ENCODE results near the gene TOR3A. TPM values are rescaled to one million over a fixed set of nuclear protein-coding genes. Genes with fewer than 3 reads are reported as not detected.
A peak's percentile ranks its signal among the peaks of the same experiment; 100 is the strongest.

Gene TOR3A
- total and polyA plus RNA-seq, 2 of the 8 experiments (the other 6 are each of a cell fraction or from before 2014, with no cell fraction given), result 15.3 to 21.4 TPM

DNA sequence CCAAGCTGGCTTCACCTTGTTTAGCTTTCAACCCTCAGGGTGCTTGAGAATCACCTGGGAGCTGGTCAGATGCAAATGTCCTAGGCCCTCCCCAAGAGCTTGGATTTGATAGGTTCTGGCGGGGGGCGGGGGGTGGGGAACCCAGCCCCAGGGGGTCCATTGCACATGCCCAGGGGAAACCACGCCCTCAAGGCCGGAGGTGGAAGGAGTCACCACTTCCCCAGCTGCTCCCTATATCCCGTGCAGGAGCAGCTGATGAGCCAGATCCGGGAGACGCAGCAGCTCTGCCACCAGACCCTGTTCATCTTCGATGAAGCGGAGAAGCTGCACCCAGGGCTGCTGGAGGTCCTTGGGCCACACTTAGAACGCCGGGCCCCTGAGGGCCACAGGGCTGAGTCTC lies 5.8 kb downstream of the TOR3A start:
- ChIA-PET CTCF (ENCODE audit: partially characterized antibody) (interaction anchor here (0.7 to 5.7 kb wide), 8 partner anchors 9 to 555 kb away, joined by 3 to 41 read pairs (median 4); no protein-coding TSS in a partner anchor), POLR2A (ENCODE audit: partially characterized antibody) (interaction anchor here (0.6 to 1.0 kb wide), 3 partner anchors 10 to 206 kb away, joined by 3 read pairs; partner anchors contain the start of gene SOAT1)
- no peaks in the 10 kb centered on the region for H3K27me3 ChIP-seq (replicated peaks in 1 of 4; ENCODE audit: control insufficient read depth in 3 of 4, extremely low read depth in 1 of 4, insufficient read depth in 3 of 4, low read length in 3 of 4)
- peak overlapping the region; percentile 73; the same call in 1 of the 2 replicates for H2BK5ac ChIP-seq (ENCODE audit: low read depth, low read length)
- peak overlapping the region; percentile 91 for H4K5ac ChIP-seq (ENCODE audit: insufficient read length, low read depth, low read length)
- H3K79me1 ChIP-seq (ENCODE audit: low read depth, low read length), result peaks cover 8% of the 10 kb centered on the region
- H4K91ac ChIP-seq (replicated peaks; ENCODE audit: insufficient read length, low read length), result no peak overlapping the region
- no peak overlapping the region for H3K4ac ChIP-seq (replicated peaks; ENCODE audit: insufficient read length, low read depth, low read length)
- H3K14ac ChIP-seq (ENCODE audit: insufficient read length), result no peak overlapping the region
- WGBS, 2 experiments (ENCODE audit: extremely low coverage in 1 of 2, insufficient coverage in 1 of 2, insufficient read length in 1 of 2, insufficient replicate concordance in 2 of 2, low coverage in 1 of 2, low lambda C conversion rate in 2 of 2, missing lambda C conversion rate in 1 of 2), result 38% methylated on average over 11 of the region's 11 CpGs; no CpG with 5 or more reads in 1 of the 2 experiments
- no peak overlapping the region; the same call in 1 of the 2 replicates for H2BK15ac ChIP-seq (ENCODE audit: low read length)
- FAIRE-seq (no peak), DNase-seq (ENCODE audit: low read depth in 1 of 2, low spot score in 2 of 2) (peak; percentile 75 to 85)
- no peak overlapping the region for H3K23ac ChIP-seq (ENCODE audit: insufficient read length)
- H3K9ac ChIP-seq (replicated peaks in 1 of 4; ENCODE audit: extremely low read depth in 1 of 4, low read depth in 3 of 4, low read length in 3 of 4), result peak overlapping the region in 3 of 4 experiments; percentile 28 to 36 (median 29); a peak in 4 of 7 replicates
- peaks cover 5 to 7% of the 10 kb centered on the region in 2 experiments for H4K20me1 ChIP-seq (replicated peaks in 1 of 2; ENCODE audit: control insufficient read depth in 1 of 2, insufficient read depth in 2 of 2, low read length in 2 of 2)
- peak overlapping the region; percentile 26; the same call in 1 of the 2 replicates for H4K8ac ChIP-seq (ENCODE audit: extremely low read depth, insufficient read depth, low read length)
- H3K23me2 ChIP-seq (ENCODE audit: low read depth, low read length), result peaks cover 3% of the 10 kb centered on the region
- no peak overlapping the region for H2AFZ ChIP-seq (ENCODE audit: low read length)
- H2BK12ac ChIP-seq (ENCODE audit: low read depth, low read length), result no peak overlapping the region
- no peaks in the 10 kb centered on the region for H3K9me3 ChIP-seq (ENCODE audit: insufficient read depth in 2 of 2, low read depth in 1 of 2, low read length in 1 of 2)
- H2AK5ac ChIP-seq (ENCODE audit: low read depth, low read length), result no peak overlapping the region
- H3K79me2 ChIP-seq (ENCODE audit: control insufficient read depth in 1 of 2, insufficient read depth in 2 of 2, low read length in 2 of 2), result peaks cover 0 to 17% of the 10 kb centered on the region in 2 experiments; a peak in 1 of 4 replicates
- peak overlapping the region; percentile 71; the same call in 1 of the 2 replicates for H3K27ac ChIP-seq (ENCODE audit: low read depth, low read length)
- peak overlapping the region; percentile 59 for H3K56ac ChIP-seq (replicated peaks; ENCODE audit: insufficient read length, low read depth, low read length)
- peaks cover 0 to 7% (median 4%) of the 10 kb centered on the region in 4 experiments; a peak in 3 of 8 replicates for H3K36me3 ChIP-seq (ENCODE audit: control insufficient read depth in 2 of 4, insufficient read depth in 4 of 4, low read length in 3 of 4)
- H3K4me2 ChIP-seq (ENCODE audit: insufficient read depth in 1 of 2, low read depth in 2 of 2, low read length in 2 of 2), result peak overlapping the region; percentile 73
- H3K18ac ChIP-seq (ENCODE audit: extremely low read depth, low read length), result no peak overlapping the region; the same call in 1 of the 2 replicates
- H3K4me3 ChIP-seq (ENCODE audit: extremely low read depth in 1 of 4, insufficient read depth in 2 of 4, low read depth in 3 of 4, low read length in 4 of 4), result peak overlapping the region; percentile 34 to 57 (median 46)
- H2BK20ac ChIP-seq (ENCODE audit: low read length), result no peak overlapping the region
- H3K4me1 ChIP-seq (replicated peaks in 1 of 4; ENCODE audit: control insufficient read depth in 3 of 4, insufficient read depth in 4 of 4, low read length in 3 of 4), result peaks cover 0 to 23% (median 15%) of the 10 kb centered on the region in 4 experiments; a peak in 6 of 7 replicates
- no peak overlapping the region for H2BK120ac ChIP-seq (replicated peaks; ENCODE audit: low read depth, low read length)
- no peak for TF ChIP-seq YY1 (IDR thresholded peaks at IDR 0.05; ENCODE audit: low read depth, low read length)
- no peak for TF ChIP-seq CBX8 (IDR thresholded peaks at IDR 0.05; ENCODE audit: borderline replicate concordance, low read depth, low read length)
- TF ChIP-seq BRCA1 (IDR thresholded peaks at IDR 0.05; ENCODE audit: low read depth, low read length), result no peak
- TF ChIP-seq TCF12 (IDR thresholded peaks at IDR 0.05; ENCODE audit: low read depth, low read length), result no peak
- TF ChIP-seq, protein P1, sequence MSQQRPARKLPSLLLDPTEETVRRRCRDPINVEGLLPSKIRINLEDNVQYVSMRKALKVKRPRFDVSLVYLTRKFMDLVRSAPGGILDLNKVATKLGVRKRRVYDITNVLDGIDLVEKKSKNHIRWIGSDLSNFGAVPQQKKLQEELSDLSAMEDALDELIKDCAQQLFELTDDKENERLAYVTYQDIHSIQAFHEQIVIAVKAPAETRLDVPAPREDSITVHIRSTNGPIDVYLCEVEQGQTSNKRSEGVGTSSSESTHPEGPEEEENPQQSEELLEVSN (IDR thresholded peaks at IDR 0.05), result peak; percentile 21; the same call in 1 of the 2 replicates
- TF ChIP-seq BCL11A (IDR thresholded peaks at IDR 0.05; ENCODE audit: low read depth in 2 of 2, low read length in 2 of 2), result no peak
- 0 out of 2 replicates have a peak, but pooled peaks have one; percentile 8 for TF ChIP-seq NRF1 (IDR thresholded peaks at IDR 0.05; ENCODE audit: low read depth, low read length)
- no peak for TF ChIP-seq FOSL1 (IDR thresholded peaks at IDR 0.05; ENCODE audit: insufficient read depth, low read depth, low read length)
- no peak for TF ChIP-seq CEBPB (IDR thresholded peaks at IDR 0.05; ENCODE audit: low read depth, low read length)
- peak; percentile 65 for TF ChIP-seq POLR2AphosphoS5 (IDR thresholded peaks at IDR 0.05; ENCODE audit: low read depth, low read length)

Data from H1 (cell line).